WTC11 (cell line): ENCODE results near the gene LEFTY1. TPM values are rescaled to one million over a fixed set of nuclear protein-coding genes. Genes with fewer than 3 reads are reported as not detected.
A peak's percentile ranks its signal among the peaks of the same experiment; 100 is the strongest.

Experiments
- EMX1 ChIP-seq: fragments of 250-450 bp; sonication (Bioruptor Pico); IDR thresholded peaks from 2 replicates; pipeline ENCODE4 v1.8.0; 2021; ENCODE audit warnings: mild to moderate bottlenecking
- FOXK1 ChIP-seq: sonication (generic); formaldehyde crosslinking; IDR thresholded peaks from 2 replicates; pipeline ENCODE4 v1.8.0; 2022; ENCODE audit warnings: mild to moderate bottlenecking, moderate library complexity, missing genetic modification reagents
- GRHL2 ChIP-seq: fragments of 250-450 bp; sonication (Bioruptor Pico); IDR thresholded peaks from 2 replicates; pipeline ENCODE4 v1.8.0; 2022; ENCODE audit warnings: mild to moderate bottlenecking, moderate library complexity; ENCODE audit not compliant: insufficient replicate concordance, severe bottlenecking
- JAZF1 ChIP-seq: fragments of 250-450 bp; sonication (Bioruptor Pico); IDR thresholded peaks from 2 replicates; pipeline ENCODE4 v1.9.0; 2021; ENCODE audit warnings: moderate library complexity, mild to moderate bottlenecking, inconsistent platforms
- NR3C1 ChIP-seq: sonication (generic); formaldehyde crosslinking; conservative IDR thresholded peaks from 2 replicates; pipeline ENCODE4 v1.8.1; 2023; ENCODE audit warnings: low read depth, mild to moderate bottlenecking, missing genetic modification reagents
- SMAD3 ChIP-seq: sonication (generic); formaldehyde crosslinking; IDR thresholded peaks from 2 replicates; pipeline ENCODE4 v1.8.0; 2022; ENCODE audit warnings: missing genetic modification reagents, mild to moderate bottlenecking, borderline replicate concordance
- ZNF317 ChIP-seq: sonication (generic); formaldehyde crosslinking; IDR thresholded peaks from 2 replicates; pipeline ENCODE4 v1.8.1; 2023; ENCODE audit warnings: low read depth, mild to moderate bottlenecking, moderate library complexity, missing genetic modification reagents, borderline replicate concordance
- ZNF423 ChIP-seq: fragments of 250-450 bp; sonication (Bioruptor Pico); IDR thresholded peaks from 2 replicates; pipeline ENCODE4 v2.1.2; 2022; ENCODE audit warnings: mild to moderate bottlenecking, moderate library complexity
- total RNA-seq: library from RNA; stranded (reverse); gene quantifications from 3 replicates; pipeline ENCODE4 v1.2.3, GENCODE V29; 2021
- TF ChIP-seq, protein P1 (sequence below): sonication (generic); formaldehyde crosslinking; IDR thresholded peaks from 2 replicates; pipeline ENCODE4 v1.8.1; 2023; ENCODE audit warnings: mild to moderate bottlenecking, moderate library complexity, missing genetic modification reagents
- TF ChIP-seq, protein P2 (sequence below): sonication (generic); formaldehyde crosslinking; IDR thresholded peaks from 2 replicates; pipeline ENCODE4 v1.8.1; 2023; ENCODE audit warnings: mild to moderate bottlenecking, missing genetic modification reagents, borderline replicate concordance
- TF ChIP-seq, protein P3 (sequence below): sonication (generic); formaldehyde crosslinking; IDR thresholded peaks from 2 replicates; pipeline ENCODE4 v1.8.1; 2023; ENCODE audit warnings: mild to moderate bottlenecking, missing genetic modification reagents, moderate library complexity
- TF ChIP-seq, protein P4 (sequence below): sonication (generic); formaldehyde crosslinking; IDR thresholded peaks from 2 replicates; pipeline ENCODE4 v1.8.1; 2023; ENCODE audit warnings: mild to moderate bottlenecking, missing genetic modification reagents
- TF ChIP-seq, protein P5 (sequence below): sonication (generic); formaldehyde crosslinking; IDR thresholded peaks from 2 replicates; pipeline ENCODE4 v1.8.1; 2023; ENCODE audit warnings: mild to moderate bottlenecking, missing genetic modification reagents, moderate library complexity
- TF ChIP-seq, protein P6 (sequence below): sonication (generic); formaldehyde crosslinking; IDR thresholded peaks from 2 replicates; pipeline ENCODE4 v1.8.0; 2022; ENCODE audit warnings: missing genetic modification reagents

LEFTY1 gene
- total RNA-seq, 1 experiment from 2014 or later, result 52.9 TPM

DNA sequence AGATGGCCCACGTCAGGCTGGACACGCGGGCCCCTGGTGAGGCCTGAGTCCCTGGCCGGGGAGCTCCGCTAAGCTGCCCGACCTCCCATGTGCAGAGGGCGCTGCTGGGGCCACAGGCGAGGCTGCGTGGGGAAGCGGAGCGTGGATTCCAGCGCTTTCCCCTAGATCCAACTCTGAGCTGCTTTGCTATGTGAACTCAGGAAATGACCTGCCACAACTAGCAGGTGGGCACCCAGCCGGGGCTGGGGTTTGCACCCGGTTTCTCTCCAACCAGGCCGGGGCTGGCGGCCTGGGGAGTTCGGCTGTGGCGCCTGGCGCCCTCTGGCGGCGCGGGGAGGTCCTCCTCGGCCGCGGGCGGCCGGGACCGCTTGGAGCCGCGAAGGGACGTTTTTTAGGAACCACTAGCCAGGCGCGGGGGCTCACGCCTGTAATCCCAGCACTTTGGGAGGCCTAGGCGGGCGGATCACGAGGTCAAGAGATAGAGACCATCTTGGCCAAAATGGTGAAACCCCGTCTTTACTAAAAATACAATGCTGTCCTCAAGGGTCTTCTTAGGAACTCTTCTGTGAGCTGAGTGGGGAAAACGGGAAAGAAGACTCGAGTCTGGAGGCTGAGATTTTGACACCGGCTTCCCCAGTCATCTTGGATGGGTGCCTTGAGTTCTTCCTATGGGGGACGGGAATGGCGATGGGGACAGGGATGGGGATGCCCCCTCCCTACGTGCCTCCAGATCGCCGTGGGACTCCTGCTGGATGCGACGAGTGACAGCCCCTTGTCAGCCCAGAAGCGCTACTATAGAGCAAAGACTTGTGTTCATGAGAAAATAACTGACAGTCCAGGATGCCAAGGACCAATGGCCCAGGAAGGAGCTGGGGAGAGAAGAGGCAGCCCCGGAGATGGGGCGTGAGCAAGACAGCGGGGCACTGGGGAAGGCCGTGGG, 22.5 kb upstream of the LEFTY1 start (continued):
- TF ChIP-seq, protein P1, sequence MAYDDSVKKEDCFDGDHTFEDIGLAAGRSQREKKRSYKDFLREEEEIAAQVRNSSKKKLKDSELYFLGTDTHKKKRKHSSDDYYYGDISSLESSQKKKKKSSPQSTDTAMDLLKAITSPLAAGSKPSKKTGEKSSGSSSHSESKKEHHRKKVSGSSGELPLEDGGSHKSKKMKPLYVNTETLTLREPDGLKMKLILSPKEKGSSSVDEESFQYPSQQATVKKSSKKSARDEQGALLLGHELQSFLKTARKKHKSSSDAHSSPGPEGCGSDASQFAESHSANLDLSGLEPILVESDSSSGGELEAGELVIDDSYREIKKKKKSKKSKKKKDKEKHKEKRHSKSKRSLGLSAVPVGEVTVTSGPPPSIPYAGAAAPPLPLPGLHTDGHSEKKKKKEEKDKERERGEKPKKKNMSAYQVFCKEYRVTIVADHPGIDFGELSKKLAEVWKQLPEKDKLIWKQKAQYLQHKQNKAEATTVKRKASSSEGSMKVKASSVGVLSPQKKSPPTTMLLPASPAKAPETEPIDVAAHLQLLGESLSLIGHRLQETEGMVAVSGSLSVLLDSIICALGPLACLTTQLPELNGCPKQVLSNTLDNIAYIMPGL, result peak; percentile 66; the same call in 1 of the 2 replicates
- TF ChIP-seq ZNF317 (CRISPR knock-in tag) (no peak), SMAD3 (CRISPR knock-in tag) (no peak), ZNF423 (CRISPR knock-in tag) (peak; percentile 59; the same call in 1 of the 2 replicates), FOXK1 (CRISPR knock-in tag) (no peak), EMX1 (CRISPR knock-in tag) (no peak), JAZF1 (CRISPR knock-in tag) (no peak), GRHL2 (no peak), NR3C1 (0 out of 2 replicates have a peak, but pooled peaks have one; percentile 46)
- TF ChIP-seq, protein P2, sequence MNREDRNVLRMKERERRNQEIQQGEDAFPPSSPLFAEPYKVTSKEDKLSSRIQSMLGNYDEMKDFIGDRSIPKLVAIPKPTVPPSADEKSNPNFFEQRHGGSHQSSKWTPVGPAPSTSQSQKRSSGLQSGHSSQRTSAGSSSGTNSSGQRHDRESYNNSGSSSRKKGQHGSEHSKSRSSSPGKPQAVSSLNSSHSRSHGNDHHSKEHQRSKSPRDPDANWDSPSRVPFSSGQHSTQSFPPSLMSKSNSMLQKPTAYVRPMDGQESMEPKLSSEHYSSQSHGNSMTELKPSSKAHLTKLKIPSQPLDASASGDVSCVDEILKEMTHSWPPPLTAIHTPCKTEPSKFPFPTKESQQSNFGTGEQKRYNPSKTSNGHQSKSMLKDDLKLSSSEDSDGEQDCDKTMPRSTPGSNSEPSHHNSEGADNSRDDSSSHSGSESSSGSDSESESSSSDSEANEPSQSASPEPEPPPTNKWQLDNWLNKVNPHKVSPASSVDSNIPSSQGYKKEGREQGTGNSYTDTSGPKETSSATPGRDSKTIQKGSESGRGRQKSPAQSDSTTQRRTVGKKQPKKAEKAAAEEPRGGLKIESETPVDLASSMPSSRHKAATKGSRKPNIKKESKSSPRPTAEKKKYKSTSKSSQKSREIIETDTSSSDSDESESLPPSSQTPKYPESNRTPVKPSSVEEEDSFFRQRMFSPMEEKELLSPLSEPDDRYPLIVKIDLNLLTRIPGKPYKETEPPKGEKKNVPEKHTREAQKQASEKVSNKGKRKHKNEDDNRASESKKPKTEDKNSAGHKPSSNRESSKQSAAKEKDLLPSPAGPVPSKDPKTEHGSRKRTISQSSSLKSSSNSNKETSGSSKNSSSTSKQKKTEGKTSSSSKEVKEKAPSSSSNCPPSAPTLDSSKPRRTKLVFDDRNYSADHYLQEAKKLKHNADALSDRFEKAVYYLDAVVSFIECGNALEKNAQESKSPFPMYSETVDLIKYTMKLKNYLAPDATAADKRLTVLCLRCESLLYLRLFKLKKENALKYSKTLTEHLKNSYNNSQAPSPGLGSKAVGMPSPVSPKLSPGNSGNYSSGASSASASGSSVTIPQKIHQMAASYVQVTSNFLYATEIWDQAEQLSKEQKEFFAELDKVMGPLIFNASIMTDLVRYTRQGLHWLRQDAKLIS (CRISPR knock-in tag), result no peak
- TF ChIP-seq, protein P3, sequence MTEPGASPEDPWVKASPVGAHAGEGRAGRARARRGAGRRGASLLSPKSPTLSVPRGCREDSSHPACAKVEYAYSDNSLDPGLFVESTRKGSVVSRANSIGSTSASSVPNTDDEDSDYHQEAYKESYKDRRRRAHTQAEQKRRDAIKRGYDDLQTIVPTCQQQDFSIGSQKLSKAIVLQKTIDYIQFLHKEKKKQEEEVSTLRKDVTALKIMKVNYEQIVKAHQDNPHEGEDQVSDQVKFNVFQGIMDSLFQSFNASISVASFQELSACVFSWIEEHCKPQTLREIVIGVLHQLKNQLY (CRISPR knock-in tag), result no peak
- TF ChIP-seq, protein P4, sequence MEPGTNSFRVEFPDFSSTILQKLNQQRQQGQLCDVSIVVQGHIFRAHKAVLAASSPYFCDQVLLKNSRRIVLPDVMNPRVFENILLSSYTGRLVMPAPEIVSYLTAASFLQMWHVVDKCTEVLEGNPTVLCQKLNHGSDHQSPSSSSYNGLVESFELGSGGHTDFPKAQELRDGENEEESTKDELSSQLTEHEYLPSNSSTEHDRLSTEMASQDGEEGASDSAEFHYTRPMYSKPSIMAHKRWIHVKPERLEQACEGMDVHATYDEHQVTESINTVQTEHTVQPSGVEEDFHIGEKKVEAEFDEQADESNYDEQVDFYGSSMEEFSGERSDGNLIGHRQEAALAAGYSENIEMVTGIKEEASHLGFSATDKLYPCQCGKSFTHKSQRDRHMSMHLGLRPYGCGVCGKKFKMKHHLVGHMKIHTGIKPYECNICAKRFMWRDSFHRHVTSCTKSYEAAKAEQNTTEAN (CRISPR knock-in tag), result no peak
- TF ChIP-seq, protein P5, sequence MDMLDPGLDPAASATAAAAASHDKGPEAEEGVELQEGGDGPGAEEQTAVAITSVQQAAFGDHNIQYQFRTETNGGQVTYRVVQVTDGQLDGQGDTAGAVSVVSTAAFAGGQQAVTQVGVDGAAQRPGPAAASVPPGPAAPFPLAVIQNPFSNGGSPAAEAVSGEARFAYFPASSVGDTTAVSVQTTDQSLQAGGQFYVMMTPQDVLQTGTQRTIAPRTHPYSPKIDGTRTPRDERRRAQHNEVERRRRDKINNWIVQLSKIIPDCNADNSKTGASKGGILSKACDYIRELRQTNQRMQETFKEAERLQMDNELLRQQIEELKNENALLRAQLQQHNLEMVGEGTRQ, result peak; percentile 6; the same call in 1 of the 2 replicates
- TF ChIP-seq, protein P6, sequence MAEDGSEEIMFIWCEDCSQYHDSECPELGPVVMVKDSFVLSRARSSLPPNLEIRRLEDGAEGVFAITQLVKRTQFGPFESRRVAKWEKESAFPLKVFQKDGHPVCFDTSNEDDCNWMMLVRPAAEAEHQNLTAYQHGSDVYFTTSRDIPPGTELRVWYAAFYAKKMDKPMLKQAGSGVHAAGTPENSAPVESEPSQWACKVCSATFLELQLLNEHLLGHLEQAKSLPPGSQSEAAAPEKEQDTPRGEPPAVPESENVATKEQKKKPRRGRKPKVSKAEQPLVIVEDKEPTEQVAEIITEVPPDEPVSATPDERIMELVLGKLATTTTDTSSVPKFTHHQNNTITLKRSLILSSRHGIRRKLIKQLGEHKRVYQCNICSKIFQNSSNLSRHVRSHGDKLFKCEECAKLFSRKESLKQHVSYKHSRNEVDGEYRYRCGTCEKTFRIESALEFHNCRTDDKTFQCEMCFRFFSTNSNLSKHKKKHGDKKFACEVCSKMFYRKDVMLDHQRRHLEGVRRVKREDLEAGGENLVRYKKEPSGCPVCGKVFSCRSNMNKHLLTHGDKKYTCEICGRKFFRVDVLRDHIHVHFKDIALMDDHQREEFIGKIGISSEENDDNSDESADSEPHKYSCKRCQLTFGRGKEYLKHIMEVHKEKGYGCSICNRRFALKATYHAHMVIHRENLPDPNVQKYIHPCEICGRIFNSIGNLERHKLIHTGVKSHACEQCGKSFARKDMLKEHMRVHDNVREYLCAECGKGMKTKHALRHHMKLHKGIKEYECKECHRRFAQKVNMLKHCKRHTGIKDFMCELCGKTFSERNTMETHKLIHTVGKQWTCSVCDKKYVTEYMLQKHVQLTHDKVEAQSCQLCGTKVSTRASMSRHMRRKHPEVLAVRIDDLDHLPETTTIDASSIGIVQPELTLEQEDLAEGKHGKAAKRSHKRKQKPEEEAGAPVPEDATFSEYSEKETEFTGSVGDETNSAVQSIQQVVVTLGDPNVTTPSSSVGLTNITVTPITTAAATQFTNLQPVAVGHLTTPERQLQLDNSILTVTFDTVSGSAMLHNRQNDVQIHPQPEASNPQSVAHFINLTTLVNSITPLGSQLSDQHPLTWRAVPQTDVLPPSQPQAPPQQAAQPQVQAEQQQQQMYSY (CRISPR knock-in tag), result no peak
